Panc1 (cell line): ENCODE results near the gene RIC8B. TPM values are rescaled to one million over a fixed set of nuclear protein-coding genes. Genes with fewer than 3 reads are reported as not detected.

ENCODE experiments used
- ATAC-seq: fragments of 200-7000 bp; cut with Tn5 transposase; 2 replicates; pipeline ENCODE4 v1.9.1; 2020; ENCODE audit warnings: mild to moderate bottlenecking, moderate library complexity
- BruUV-seq: library from RNA; stranded (reverse); fragments of 400-500 nt; replicated peaks from 2 replicates; lab custom pipeline; 2021; lab: Mats Ljungman, UMichigan
- CTCF ChIA-PET: fragments of 300-600 bp; sonication (Branson Sonifier 250); formaldehyde crosslinking; loops from one replicate; lab custom pipeline; 2022; ENCODE audit warnings: antibody characterized with exemption; lab: Charles Lee
- POLR2A ChIA-PET: fragments of 300-600 bp; sonication (Branson Sonifier 250); formaldehyde crosslinking; loops from one replicate; lab custom pipeline; 2022; ENCODE audit warnings: antibody characterized with exemption; lab: Charles Lee
- DNase-seq: peaks from one replicate; pipeline ENCODE4 v3.0.0-alpha.2; 2010; ENCODE audit warnings: low read depth, low spot score
- H3K27ac ChIP-seq: 2 replicates; pipeline ENCODE4 v1.5.1; 2011; ENCODE audit warnings: mild to moderate bottlenecking, low read length, inconsistent platforms
- H3K27me3 ChIP-seq: fragments of 200-500 bp; sonication (Bioruptor generic); 2 replicates; pipeline ENCODE4 v1.6.0; 2014; ENCODE audit warnings: low read length, inconsistent platforms; ENCODE audit not compliant: control insufficient read depth, insufficient read depth
- H3K36me3 ChIP-seq: fragments of 200-500 bp; sonication (Bioruptor generic); 2 replicates; pipeline ENCODE4 v1.5.1; 2014; ENCODE audit warnings: inconsistent platforms, mild to moderate bottlenecking, low read length, moderate library complexity; ENCODE audit not compliant: control insufficient read depth, insufficient read depth
- H3K4me1 ChIP-seq: 2 replicates; pipeline ENCODE4 v1.5.1; 2011; ENCODE audit warnings: inconsistent platforms, mild to moderate bottlenecking, low read length, moderate library complexity; ENCODE audit not compliant: control insufficient read depth, insufficient read depth
- H3K4me3 ChIP-seq, 2 experiments: 2 replicates each; pipeline ENCODE4 v1.5.1; 2011 to 2012; ENCODE audit warnings: low read depth in 2 of 2, low read length in 2 of 2, mild to moderate bottlenecking in 2 of 2, inconsistent platforms in 1 of 2, moderate library complexity in 1 of 2
- H3K9me3 ChIP-seq: fragments of 200-500 bp; sonication (Bioruptor generic); 2 replicates; pipeline ENCODE4 v1.5.1; 2014; ENCODE audit warnings: low read depth, mild to moderate bottlenecking, inconsistent platforms, low read length, moderate library complexity; ENCODE audit not compliant: control insufficient read depth, insufficient read depth
- POLR2AphosphoS5 ChIP-seq: IDR thresholded peaks from 2 replicates; pipeline ENCODE4 v1.6.1; 2012; ENCODE audit warnings: mild to moderate bottlenecking, low read depth, low read length, moderate library complexity
- SIN3A ChIP-seq: IDR thresholded peaks from 2 replicates; pipeline ENCODE4 v1.6.1; 2012; ENCODE audit warnings: low read depth, mild to moderate bottlenecking, low read length, moderate library complexity, borderline replicate concordance; ENCODE audit not compliant: insufficient read depth
- TCF7L2 ChIP-seq: IDR thresholded peaks from 2 replicates; pipeline ENCODE4 v1.6.1; 2011; ENCODE audit warnings: mild to moderate bottlenecking, low read depth, low read length, inconsistent platforms
- in situ Hi-C: cut with HindIII; loops from 2 replicates; pipeline ENCODE4 v1.10.0; 2016; ENCODE audit warnings: low sequenced_read_pairs, low pct_unique_long_range_greater_than_20kb
- intact Hi-C: fragments of 100-400 bp; cut with micrococcal nuclease; formaldehyde crosslinking; loops from one replicate; pipeline ENCODE4 v1.10.0; 2022; ENCODE audit not compliant: unreplicated experiment
- total RNA-seq: library from RNA; stranded (reverse); gene quantifications from one replicate; pipeline ENCODE4 v1.2.1, GENCODE V29; 2021; ENCODE audit not compliant: unreplicated experiment
- TF ChIP-seq, protein P1 (sequence below), 2 experiments: IDR thresholded peaks; 2 replicates each; pipeline ENCODE4 v1.6.1; 2011 to 2012; ENCODE audit warnings: low read depth in 2 of 2, control low read depth in 1 of 2, low read length in 1 of 2, mild to moderate bottlenecking in 1 of 2, moderate library complexity in 1 of 2; ENCODE audit not compliant: insufficient read depth in 1 of 2
- TF ChIP-seq, protein P2 (sequence below): fragments of 450-650 bp; IDR thresholded peaks from 2 replicates; pipeline ENCODE4 v1.5.1; 2017; ENCODE audit warnings: mild to moderate bottlenecking

RIC8B gene
- total RNA-seq, 1 experiment from 2014 or later, result 16.1 TPM

DNA sequence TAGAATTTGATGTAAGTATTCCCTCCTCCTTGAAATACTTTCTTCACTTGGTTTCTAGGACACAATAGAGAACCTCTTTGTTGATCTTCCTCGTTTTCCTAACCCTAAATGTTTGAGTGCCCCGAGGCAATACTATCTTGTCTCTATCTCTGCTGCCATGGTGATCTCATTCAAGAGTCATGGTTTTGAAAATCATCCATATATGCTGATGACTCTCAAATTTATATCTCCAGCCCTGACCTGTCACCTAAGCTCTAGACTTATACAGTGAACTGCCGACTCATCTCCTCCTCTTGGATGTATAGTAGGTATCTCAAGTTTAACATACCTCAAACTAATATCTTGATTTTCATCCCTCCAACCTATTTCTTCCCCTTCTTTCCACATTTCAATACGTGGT, 71.4 kb downstream of the RIC8B start:
- Histone ChIP-seq H3K4me3 (no peak overlapping the region), H3K36me3 (peaks cover 13% of the 10 kb centered on the region), H3K4me1 (no peaks in the 10 kb centered on the region), H3K27me3 (no peaks in the 10 kb centered on the region), H3K9me3 (no peaks in the 10 kb centered on the region), H3K27ac (no peak overlapping the region)
- DNase-seq, result no peak
- POLR2A ChIA-PET, result no interaction called here
- intact Hi-C loops (no loop called here), in situ Hi-C loops (no loop called here)
- no peak for ATAC-seq
- no peak for TF ChIP-seq POLR2AphosphoS5
- TF ChIP-seq SIN3A, result no peak
- TF ChIP-seq, protein P1, sequence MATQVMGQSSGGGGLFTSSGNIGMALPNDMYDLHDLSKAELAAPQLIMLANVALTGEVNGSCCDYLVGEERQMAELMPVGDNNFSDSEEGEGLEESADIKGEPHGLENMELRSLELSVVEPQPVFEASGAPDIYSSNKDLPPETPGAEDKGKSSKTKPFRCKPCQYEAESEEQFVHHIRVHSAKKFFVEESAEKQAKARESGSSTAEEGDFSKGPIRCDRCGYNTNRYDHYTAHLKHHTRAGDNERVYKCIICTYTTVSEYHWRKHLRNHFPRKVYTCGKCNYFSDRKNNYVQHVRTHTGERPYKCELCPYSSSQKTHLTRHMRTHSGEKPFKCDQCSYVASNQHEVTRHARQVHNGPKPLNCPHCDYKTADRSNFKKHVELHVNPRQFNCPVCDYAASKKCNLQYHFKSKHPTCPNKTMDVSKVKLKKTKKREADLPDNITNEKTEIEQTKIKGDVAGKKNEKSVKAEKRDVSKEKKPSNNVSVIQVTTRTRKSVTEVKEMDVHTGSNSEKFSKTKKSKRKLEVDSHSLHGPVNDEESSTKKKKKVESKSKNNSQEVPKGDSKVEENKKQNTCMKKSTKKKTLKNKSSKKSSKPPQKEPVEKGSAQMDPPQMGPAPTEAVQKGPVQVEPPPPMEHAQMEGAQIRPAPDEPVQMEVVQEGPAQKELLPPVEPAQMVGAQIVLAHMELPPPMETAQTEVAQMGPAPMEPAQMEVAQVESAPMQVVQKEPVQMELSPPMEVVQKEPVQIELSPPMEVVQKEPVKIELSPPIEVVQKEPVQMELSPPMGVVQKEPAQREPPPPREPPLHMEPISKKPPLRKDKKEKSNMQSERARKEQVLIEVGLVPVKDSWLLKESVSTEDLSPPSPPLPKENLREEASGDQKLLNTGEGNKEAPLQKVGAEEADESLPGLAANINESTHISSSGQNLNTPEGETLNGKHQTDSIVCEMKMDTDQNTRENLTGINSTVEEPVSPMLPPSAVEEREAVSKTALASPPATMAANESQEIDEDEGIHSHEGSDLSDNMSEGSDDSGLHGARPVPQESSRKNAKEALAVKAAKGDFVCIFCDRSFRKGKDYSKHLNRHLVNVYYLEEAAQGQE (IDR thresholded peaks at IDR 0.05; ENCODE audit: insufficient read depth in 1 of 2, low read depth in 2 of 2, low read length in 1 of 2), result no peak
- TF ChIP-seq, protein P2, sequence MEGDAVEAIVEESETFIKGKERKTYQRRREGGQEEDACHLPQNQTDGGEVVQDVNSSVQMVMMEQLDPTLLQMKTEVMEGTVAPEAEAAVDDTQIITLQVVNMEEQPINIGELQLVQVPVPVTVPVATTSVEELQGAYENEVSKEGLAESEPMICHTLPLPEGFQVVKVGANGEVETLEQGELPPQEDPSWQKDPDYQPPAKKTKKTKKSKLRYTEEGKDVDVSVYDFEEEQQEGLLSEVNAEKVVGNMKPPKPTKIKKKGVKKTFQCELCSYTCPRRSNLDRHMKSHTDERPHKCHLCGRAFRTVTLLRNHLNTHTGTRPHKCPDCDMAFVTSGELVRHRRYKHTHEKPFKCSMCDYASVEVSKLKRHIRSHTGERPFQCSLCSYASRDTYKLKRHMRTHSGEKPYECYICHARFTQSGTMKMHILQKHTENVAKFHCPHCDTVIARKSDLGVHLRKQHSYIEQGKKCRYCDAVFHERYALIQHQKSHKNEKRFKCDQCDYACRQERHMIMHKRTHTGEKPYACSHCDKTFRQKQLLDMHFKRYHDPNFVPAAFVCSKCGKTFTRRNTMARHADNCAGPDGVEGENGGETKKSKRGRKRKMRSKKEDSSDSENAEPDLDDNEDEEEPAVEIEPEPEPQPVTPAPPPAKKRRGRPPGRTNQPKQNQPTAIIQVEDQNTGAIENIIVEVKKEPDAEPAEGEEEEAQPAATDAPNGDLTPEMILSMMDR, result no peak
- CTCF ChIA-PET, result no interaction called here
- BruUV-seq, result no TSS peak

DNA sequence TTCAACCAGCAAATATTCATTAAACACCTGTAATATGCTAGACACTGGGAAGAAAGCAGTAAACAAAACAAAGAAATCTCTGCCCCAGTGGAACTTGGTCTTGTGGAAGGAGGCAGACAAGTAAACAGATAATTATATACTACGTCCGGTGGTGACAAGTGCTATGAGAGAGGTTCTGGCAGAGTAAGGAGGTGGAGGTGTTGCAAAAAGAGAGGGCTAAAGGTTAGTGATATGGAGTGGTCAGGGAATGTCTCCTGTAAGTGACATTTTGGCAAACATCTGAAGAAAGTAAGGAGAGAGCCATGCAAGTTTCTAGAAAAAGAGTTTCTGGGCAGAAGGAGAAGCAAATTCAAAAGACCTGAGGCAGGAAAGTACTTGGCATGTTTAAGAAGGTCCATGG, 73.4 kb downstream of the RIC8B start:
- in situ Hi-C loops (no loop called here), intact Hi-C loops (no loop called here)
- no peaks in the 10 kb centered on the region for H3K27me3 ChIP-seq
- no peak for ATAC-seq
- peaks cover 14% of the 10 kb centered on the region for H3K36me3 ChIP-seq
- H3K9me3 ChIP-seq, result no peaks in the 10 kb centered on the region
- no peak overlapping the region for H3K27ac ChIP-seq
- DNase-seq, result no peak
- TF ChIP-seq, protein P2, result no peak
- TF ChIP-seq SIN3A (no peak), POLR2AphosphoS5 (no peak), TCF7L2 (no peak)
- TF ChIP-seq, protein P1 (IDR thresholded peaks at IDR 0.05; ENCODE audit: insufficient read depth in 1 of 2, low read depth in 2 of 2, low read length in 1 of 2), result no peak
- no TSS peak for BruUV-seq
- H3K4me3 ChIP-seq, result no peak overlapping the region
- no peaks in the 10 kb centered on the region for H3K4me1 ChIP-seq
- ChIA-PET POLR2A (no interaction called here), CTCF (no interaction called here)
